Measurements from ENCODE around the gene SIX4. TPM values are rescaled to one million over a fixed set of nuclear protein-coding genes. Genes with fewer than 3 reads are reported as not detected.

SIX4 gene
- total and polyA plus RNA-seq, 12 donors, result 0.16 to 1.5 (median 0.76) TPM

- H3K27ac ChIP-seq, result peak overlapping the region in 3 of 10 donors; percentile 21 to 58 (median 54)
- peak; percentile 30 to 69 (median 42) for ATAC-seq
- no peak for TF ChIP-seq CTCF (IDR thresholded peaks at IDR 0.05)
Observed at GRCh38 chr14:60723116-60723906, 840 bp downstream of the SIX4 start.

GRCh38 chr14:60722357-60723115, 1.6 kb downstream of the SIX4 start:
- ATAC-seq, result peak in 4 of 8 donors; percentile 8 to 34 (median 19)
- Histone ChIP-seq H3K4me1 (peaks cover 0 to 34% (median 19%) of the 10 kb centered on the region in 9 donors), H3K36me3 (no peaks in the 10 kb centered on the region), H3K27ac (no peak overlapping the region), H3K9me3 (no peaks in the 10 kb centered on the region), H3K4me3 (peak overlapping the region; percentile 59 to 80 (median 74)), H3K27me3 (peaks cover 0 to 100% (median 54%) of the 10 kb centered on the region in 7 donors)
- intact Hi-C loops (cut with DNase I), result loop anchor here in 3 of 10 donors (5.0 to 10.0 kb wide), 4 partner anchors 65 to 302 kb away; partner anchors contain the start of genes SLC38A6 (in 2 of the 3) and TRMT5 (in 2 of the 3)
- TF ChIP-seq CTCF (IDR thresholded peaks at IDR 0.05), result no peak
- WGBS, 2 donors, result 0 to 1% methylated on average over 59 to 60 of the region's 60 CpGs
- DNase-seq, result peak in 1 of 2 donors; percentile 17

More at GRCh38 chr14:60723116-60723906, 840 bp downstream of the SIX4 start:
- intact Hi-C loops (cut with DNase I), result loop anchor here in 3 of 10 donors (5.0 to 10.0 kb wide), 4 partner anchors 66 to 301 kb away; partner anchors contain the start of genes SLC38A6 (in 2 of the 3) and TRMT5 (in 2 of the 3)
- Histone ChIP-seq H3K4me3 (peak overlapping the region; percentile 59 to 80 (median 74)), H3K36me3 (no peaks in the 10 kb centered on the region), H3K27me3 (peaks cover 0 to 100% (median 60%) of the 10 kb centered on the region in 7 donors), H3K4me1 (peaks cover 0 to 34% (median 19%) of the 10 kb centered on the region in 9 donors), H3K9me3 (no peaks in the 10 kb centered on the region)
- peak; percentile 20 to 32 for DNase-seq
- WGBS, 2 donors, result 0% methylated on average over 63 to 78 of the region's 78 CpGs

GRCh38 chr14:60722107-60722356, 2.1 kb downstream of the SIX4 start:
- H3K4me3 ChIP-seq, result peak overlapping the region; percentile 59 to 80 (median 74)
- no peak overlapping the region for H3K27ac ChIP-seq
- peaks cover 0 to 98% (median 50%) of the 10 kb centered on the region in 7 donors for H3K27me3 ChIP-seq
- no peaks in the 10 kb centered on the region for H3K36me3 ChIP-seq
- no peak for DNase-seq
- 1 to 2% methylated on average over 11 of the region's 11 CpGs for WGBS, 2 donors
- no peak for ATAC-seq
- H3K4me1 ChIP-seq, result peaks cover 0 to 34% (median 19%) of the 10 kb centered on the region in 9 donors
- TF ChIP-seq CTCF (IDR thresholded peaks at IDR 0.05), result no peak
- H3K9me3 ChIP-seq, result no peaks in the 10 kb centered on the region
- intact Hi-C loops (cut with DNase I), result loop anchor here in 3 of 10 donors (5.0 to 10.0 kb wide), 4 partner anchors 65 to 303 kb away; partner anchors contain the start of genes SLC38A6 (in 2 of the 3) and TRMT5 (in 2 of the 3)

All from heart right ventricle (tissue), 16 donors.